Epithelial cell of proximal tubule (primary cell): ENCODE data around the gene ZNF311. TPM values are rescaled to one million over a fixed set of nuclear protein-coding genes. Genes with fewer than 3 reads are reported as not detected.
"Not testable (repeated sequence)": the region's sequence is repeated elsewhere in the genome, so short reads cannot be mapped to it uniquely, and the experiment has no call there.

Experiments used
- DNase-seq: peaks from one replicate; pipeline ENCODE4 v3.0.0-alpha.2; 2011; ENCODE audit warnings: low read depth
- H3K4me3 ChIP-seq: 2 replicates; pipeline ENCODE4 v1.5.1; 2011; ENCODE audit warnings: low read depth, mild to moderate bottlenecking, low read length
- CTCF ChIP-seq: conservative IDR thresholded peaks from 2 replicates; pipeline ENCODE4 v1.5.1; 2012; ENCODE audit warnings: low read depth, mild to moderate bottlenecking, low read length
- total RNA-seq: library from RNA; depleted of rRNA; stranded (reverse); fragments of >200 nt; gene quantifications from 2 replicates; pipeline ENCODE4 v1.2.3, GENCODE V29; 2015

The ZNF311 gene
- total RNA-seq, 1 donor from 2014 or later, result 0.52 TPM

GRCh38 chr6:28969129-28969528 lies 36.0 kb downstream of the ZNF311 start:
- no peak for DNase-seq
- no peak overlapping the region for H3K4me3 ChIP-seq
- no peak for TF ChIP-seq CTCF

GRCh38 chr6:28968476-28968875 lies 36.6 kb downstream of the ZNF311 start:
- H3K4me3 ChIP-seq, result no peak overlapping the region
- no peak for DNase-seq
- TF ChIP-seq CTCF, result no peak

DNA sequence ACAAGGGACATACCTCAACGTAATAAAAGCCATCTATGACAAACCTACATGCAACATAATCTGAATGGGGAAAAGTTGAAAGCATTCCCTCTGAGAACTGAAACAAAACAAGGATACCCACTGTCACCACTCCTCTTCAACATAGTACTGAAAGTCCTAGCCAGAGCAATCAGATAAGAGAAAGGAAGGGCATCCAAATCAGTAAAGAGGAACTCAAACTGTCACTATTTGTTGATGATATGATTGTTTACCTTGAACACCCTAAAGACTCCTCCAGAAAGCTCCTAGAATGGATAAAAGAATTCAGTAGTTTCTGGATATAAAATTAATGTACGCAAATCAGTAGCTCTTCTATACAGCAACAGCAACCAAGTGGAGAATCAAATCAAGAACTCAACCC lies 39.4 kb downstream of the ZNF311 start:
- no peak for TF ChIP-seq CTCF
- DNase-seq, result no peak
- no peak overlapping the region for H3K4me3 ChIP-seq

DNA sequence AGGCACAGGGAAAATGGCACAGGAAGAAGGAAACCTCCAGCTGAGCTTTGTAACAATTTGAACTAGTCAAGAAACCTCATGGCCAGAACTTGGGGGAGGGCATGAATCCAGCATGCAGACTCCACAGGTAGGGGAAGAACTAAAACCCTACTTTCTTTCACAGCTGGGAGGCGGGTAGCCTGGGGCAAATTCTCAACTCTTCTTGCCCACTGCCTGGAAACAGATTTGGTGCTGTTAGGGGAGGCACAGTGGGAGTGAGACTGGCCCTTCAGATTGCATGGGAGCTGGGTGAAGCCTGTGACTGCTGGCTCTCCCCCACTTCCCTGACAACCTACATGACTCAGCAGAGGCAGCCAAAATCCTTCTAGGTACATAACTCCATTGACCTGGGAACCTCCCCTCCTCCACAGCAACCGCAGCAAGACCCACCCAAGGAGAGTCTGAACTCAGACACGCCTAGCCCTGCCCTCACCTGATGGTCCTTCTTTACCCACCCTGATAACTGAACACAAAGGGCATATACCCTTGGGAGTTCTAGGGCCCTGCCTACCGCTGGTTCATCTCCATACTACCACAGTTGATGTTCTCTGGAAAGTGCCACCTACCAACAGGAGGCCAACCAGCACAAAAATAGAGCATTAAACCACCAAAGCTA lies 44.1 kb downstream of the ZNF311 start:
- H3K4me3 ChIP-seq, result no peak overlapping the region
- TF ChIP-seq CTCF, result no peak
- DNase-seq, result no peak

DNA sequence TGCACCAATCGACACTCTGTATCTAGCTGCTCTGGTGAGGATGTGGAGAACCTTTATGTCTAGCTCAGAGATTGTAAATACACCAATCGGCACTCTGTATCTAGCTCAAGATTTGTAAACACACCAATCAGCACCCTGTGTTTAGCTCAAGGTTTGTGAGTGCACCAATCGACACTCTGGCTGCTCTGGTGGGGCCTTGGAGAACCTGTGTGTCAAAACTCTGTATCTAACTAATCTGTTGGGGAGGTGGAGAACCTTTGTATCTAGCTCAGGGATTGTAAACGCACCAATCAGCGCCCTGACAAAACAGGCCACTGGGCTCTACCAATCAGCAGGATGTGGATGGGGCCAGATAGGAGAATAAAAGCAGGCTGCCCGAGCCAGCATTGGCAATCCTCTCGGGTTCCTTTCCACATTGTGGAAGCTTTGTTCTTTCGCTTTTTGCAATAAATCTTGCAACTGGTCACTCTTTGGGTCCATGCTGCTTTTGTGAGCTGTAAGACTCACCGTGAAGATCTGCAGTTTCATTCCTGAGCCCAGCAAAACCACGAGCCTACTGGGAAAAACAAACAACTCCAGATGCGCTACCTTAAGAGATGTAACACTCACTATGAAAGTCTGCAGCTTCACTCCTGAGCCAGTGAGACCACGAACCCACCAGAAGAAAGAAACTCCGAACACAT lies 46.4 kb downstream of the ZNF311 start:
- not testable (repeated sequence) for DNase-seq, H3K4me3 ChIP-seq

DNA sequence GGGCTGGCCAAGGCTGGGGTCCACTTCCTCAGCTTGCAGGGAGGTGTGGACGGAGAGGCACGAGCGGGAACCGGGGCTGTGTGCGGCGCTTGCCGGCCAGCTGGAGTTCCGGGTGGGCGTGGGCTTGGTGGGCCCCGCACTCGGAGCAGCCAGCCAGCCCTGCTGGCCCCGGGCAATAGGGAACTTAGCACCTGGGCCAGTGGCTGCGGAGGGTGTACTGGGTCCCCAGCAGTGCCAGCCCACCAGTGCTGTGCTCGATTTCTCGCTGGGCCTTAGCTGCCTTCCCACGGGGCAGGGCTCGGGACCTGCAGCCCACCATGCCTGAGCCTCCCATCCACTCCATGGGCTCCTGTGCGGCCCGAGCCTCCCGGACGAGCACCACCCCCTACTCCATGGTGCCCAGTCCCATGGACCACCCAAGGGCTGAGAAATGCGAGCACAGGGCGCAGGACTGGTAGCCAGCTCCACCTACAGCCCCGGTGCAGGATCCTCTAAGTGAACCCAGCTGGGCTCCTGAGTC lies 47.3 kb downstream of the ZNF311 start:
- not testable (repeated sequence) for H3K4me3 ChIP-seq, DNase-seq

DNA sequence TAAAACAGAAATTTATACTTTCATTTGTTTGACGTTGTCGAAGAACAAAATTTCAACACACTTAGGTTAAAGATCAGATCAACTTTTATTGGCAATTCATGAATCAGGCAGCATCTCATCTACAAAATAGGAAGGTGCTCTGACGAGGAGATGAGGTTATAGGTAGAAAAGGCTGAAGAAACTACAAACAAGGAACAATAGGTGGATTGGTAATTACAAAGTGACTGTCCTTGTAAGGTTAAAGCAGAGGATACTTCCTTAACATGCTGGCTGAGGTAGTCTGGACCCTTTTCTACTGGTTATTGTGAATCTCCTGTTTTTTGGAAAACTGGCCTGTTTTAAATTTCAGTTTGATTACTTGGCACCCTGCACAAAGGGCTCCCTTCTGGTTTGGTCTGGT lies 48.8 kb downstream of the ZNF311 start:
- H3K4me3 ChIP-seq, result no peak overlapping the region
- DNase-seq, result no peak
- TF ChIP-seq CTCF, result no peak

DNA sequence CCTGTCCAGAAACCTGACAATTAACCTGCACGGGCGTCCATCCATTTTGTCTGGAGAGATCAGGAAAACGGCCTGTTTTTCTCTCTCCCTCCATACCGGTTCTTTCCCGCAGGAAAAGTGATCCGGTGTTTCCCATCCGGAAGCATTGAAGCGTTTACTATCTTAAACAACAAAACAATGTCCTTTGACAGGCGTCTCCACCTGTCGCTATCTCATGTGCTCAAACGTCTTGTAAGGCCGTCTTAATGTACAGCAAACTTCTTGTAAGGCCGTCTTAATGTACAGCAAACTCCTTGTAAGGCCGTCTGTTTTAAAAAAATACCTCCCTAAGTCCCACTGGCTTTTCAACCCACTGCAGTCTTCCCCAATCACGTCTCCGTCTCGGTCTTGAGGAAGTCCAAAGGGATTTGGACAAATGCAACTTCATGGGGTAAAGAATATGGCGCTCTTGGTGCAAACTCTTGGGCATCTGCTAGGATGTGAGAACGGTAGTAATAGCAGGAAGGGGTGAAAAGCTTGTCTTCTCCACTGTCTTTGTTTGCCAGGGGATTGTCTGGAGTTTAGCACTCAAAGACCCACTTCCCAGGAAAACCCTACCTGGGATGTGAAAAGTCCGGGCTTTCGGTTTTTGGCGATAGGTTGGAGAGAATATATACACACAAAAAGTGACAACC lies 51.4 kb downstream of the ZNF311 start:
- DNase-seq, result no peak
- H3K4me3 ChIP-seq, result peak overlapping the region; percentile 67
- TF ChIP-seq CTCF, result no peak
